SK-N-SH treated with all-trans-retinoic acid at 6 μM for 48 hours (cell line): Measurements from ENCODE around the gene ATN1.

ENCODE experiments used
- ATAC-seq: fragments of 200-7000 bp; cut with Tn5 transposase; 3 replicates; pipeline ENCODE4 v1.9.1; 2020; ENCODE audit warnings: mild to moderate bottlenecking, moderate library complexity
- ARNTL ChIP-seq: fragments of 450-650 bp; formaldehyde crosslinking; IDR thresholded peaks from 2 replicates; pipeline ENCODE4 v1.5.0; 2020; ENCODE audit warnings: low read depth, mild to moderate bottlenecking, moderate library complexity, borderline replicate concordance
- BACH2 ChIP-seq: fragments of 250-450 bp; sonication (Bioruptor Pico); IDR thresholded peaks from 2 replicates; pipeline ENCODE4 v1.9.0; 2021; ENCODE audit warnings: mild to moderate bottlenecking, borderline replicate concordance
- CREB5 ChIP-seq: fragments of 250-450 bp; sonication (Bioruptor Pico); IDR thresholded peaks from 2 replicates; pipeline ENCODE4 v1.5.1; 2020; ENCODE audit warnings: low read depth, mild to moderate bottlenecking, moderate library complexity
- CSDC2 ChIP-seq: fragments of 250-450 bp; sonication (Bioruptor Pico); IDR thresholded peaks from 2 replicates; pipeline ENCODE4 v1.5.0; 2020; ENCODE audit warnings: mild to moderate bottlenecking, moderate library complexity
- CSRNP3 ChIP-seq: fragments of 250-450 bp; sonication (Bioruptor Pico); IDR thresholded peaks from 2 replicates; pipeline ENCODE4 v1.5.1; 2021; ENCODE audit warnings: mild to moderate bottlenecking, moderate library complexity
- ESRRG ChIP-seq: fragments of 250-450 bp; sonication (Bioruptor Pico); IDR thresholded peaks from 2 replicates; pipeline ENCODE4 v1.6.1; 2021; ENCODE audit warnings: mild to moderate bottlenecking
- GLIS3 ChIP-seq: fragments of 250-450 bp; sonication (Bioruptor Pico); IDR thresholded peaks from 2 replicates; pipeline ENCODE4 v1.5.0; 2020; ENCODE audit warnings: mild to moderate bottlenecking, moderate library complexity
- OSR1 ChIP-seq: fragments of 250-450 bp; sonication (Bioruptor Pico); IDR thresholded peaks from 2 replicates; pipeline ENCODE4 v1.8.0; 2022; ENCODE audit warnings: moderate library complexity, mild to moderate bottlenecking, inconsistent platforms
- PATZ1 ChIP-seq: fragments of 250-450 bp; sonication (Bioruptor Pico); IDR thresholded peaks from 2 replicates; pipeline ENCODE4 v1.8.0; 2020; ENCODE audit warnings: mild to moderate bottlenecking, moderate library complexity, borderline replicate concordance
- POU6F1 ChIP-seq: fragments of 250-450 bp; sonication (Bioruptor Pico); IDR thresholded peaks from 2 replicates; pipeline ENCODE4 v1.8.0; 2021; ENCODE audit warnings: low read depth, mild to moderate bottlenecking, moderate library complexity, borderline replicate concordance
- PPARA ChIP-seq: fragments of 250-450 bp; sonication (Bioruptor Pico); IDR thresholded peaks from 2 replicates; pipeline ENCODE4 v1.5.0; 2020; ENCODE audit warnings: mild to moderate bottlenecking, borderline replicate concordance
- RARB ChIP-seq: fragments of 250-450 bp; sonication (Bioruptor Pico); IDR thresholded peaks from 2 replicates; pipeline ENCODE4 v1.8.0; 2021; ENCODE audit warnings: mild to moderate bottlenecking, moderate library complexity
- TCF4 ChIP-seq: fragments of 250-450 bp; sonication (Bioruptor Pico); IDR thresholded peaks from 2 replicates; pipeline ENCODE4 v1.8.0; 2021; ENCODE audit warnings: mild to moderate bottlenecking, moderate library complexity, borderline replicate concordance
- TOX ChIP-seq: fragments of 250-450 bp; sonication (Bioruptor Pico); IDR thresholded peaks from 2 replicates; pipeline ENCODE4 v1.8.0; 2021; ENCODE audit warnings: mild to moderate bottlenecking, moderate library complexity, borderline replicate concordance
- TSHZ2 ChIP-seq: fragments of 250-450 bp; sonication (Bioruptor Pico); IDR thresholded peaks from 2 replicates; pipeline ENCODE4 v1.5.0; 2020; ENCODE audit warnings: mild to moderate bottlenecking, moderate library complexity
- ZC3H10 ChIP-seq: fragments of 250-450 bp; sonication (Bioruptor Pico); IDR thresholded peaks from 2 replicates; pipeline ENCODE4 v1.5.1; 2021; ENCODE audit warnings: mild to moderate bottlenecking, moderate library complexity
- ZFP3 ChIP-seq: fragments of 250-450 bp; sonication (Bioruptor Pico); IDR thresholded peaks from 2 replicates; pipeline ENCODE4 v1.5.0; 2020; ENCODE audit warnings: mild to moderate bottlenecking, moderate library complexity
- ZFP30 ChIP-seq: fragments of 450-650 bp; formaldehyde crosslinking; IDR thresholded peaks from 2 replicates; pipeline ENCODE4 v1.5.0; 2022; ENCODE audit warnings: mild to moderate bottlenecking, moderate library complexity
- ZNF565 ChIP-seq: fragments of 450-650 bp; formaldehyde crosslinking; conservative IDR thresholded peaks from 2 replicates; pipeline ENCODE4 v1.5.0; 2020; ENCODE audit warnings: low read depth, mild to moderate bottlenecking, moderate library complexity
- ZNF70 ChIP-seq: fragments of 450-650 bp; formaldehyde crosslinking; IDR thresholded peaks from 2 replicates; pipeline ENCODE4 v1.5.0; 2020; ENCODE audit warnings: mild to moderate bottlenecking, moderate library complexity
- ZNF8 ChIP-seq: fragments of 450-650 bp; formaldehyde crosslinking; IDR thresholded peaks from 2 replicates; pipeline ENCODE4 v1.5.0; 2020; ENCODE audit warnings: mild to moderate bottlenecking, moderate library complexity

The ATN1 gene

GRCh38 chr12:6925239-6925539 is 2.6 kb upstream of the ATN1 start:
- no peak; the same call in 1 of the 3 replicates for ATAC-seq
- no peak for TF ChIP-seq OSR1
- no peak for TF ChIP-seq CREB5
- TF ChIP-seq CSDC2 (CRISPR knock-in tag), result no peak
- TF ChIP-seq ZFP3 (CRISPR knock-in tag), result no peak

- ATAC-seq, result peak; percentile 74
- TF ChIP-seq PPARA (no peak), BACH2 (no peak), ZNF8 (no peak), RARB (CRISPR knock-in tag) (no peak), ZFP30 (0 out of 2 replicates have a peak, but pooled peaks have one; percentile 38), TOX (no peak)
Observed at GRCh38 chr12:6925540-6926279, 2.0 kb upstream of the ATN1 start.

GRCh38 chr12:6928022-6928702 is 403 bp downstream of the ATN1 start:
- no peak for ATAC-seq
- TF ChIP-seq PPARA, result no peak
- TF ChIP-seq ZNF8, result no peak
- TF ChIP-seq TCF4, result no peak
- no peak for TF ChIP-seq ZNF565 (CRISPR knock-in tag)
- TF ChIP-seq ZNF70, result no peak
- no peak for TF ChIP-seq RARB (CRISPR knock-in tag)
- TF ChIP-seq TSHZ2, result no peak
- TF ChIP-seq, all 23 proteins: peak for 0

GRCh38 chr12:6928703-6929407 is 1.1 kb downstream of the ATN1 start:
- TF ChIP-seq ZC3H10 (CRISPR knock-in tag), result no peak
- no peak for TF ChIP-seq POU6F1 (CRISPR knock-in tag)
- no peak for TF ChIP-seq RARB (CRISPR knock-in tag)
- no peak for TF ChIP-seq GLIS3
- no peak for TF ChIP-seq PATZ1 (CRISPR knock-in tag)
- no peak for TF ChIP-seq CSRNP3 (CRISPR knock-in tag)
- TF ChIP-seq TSHZ2, result no peak
- no peak for TF ChIP-seq BACH2
- TF ChIP-seq OSR1, result no peak
- TF ChIP-seq ZNF8, result no peak
- no peak for TF ChIP-seq PPARA
- no peak for TF ChIP-seq ARNTL (CRISPR knock-in tag)
- no peak for TF ChIP-seq ESRRG (CRISPR knock-in tag)
- TF ChIP-seq CSDC2 (CRISPR knock-in tag), result no peak
- no peak for ATAC-seq
